Fibroblast of lung (primary cell): ENCODE data around the gene STARD3NL. TPM values are rescaled to one million over a fixed set of nuclear protein-coding genes. Genes with fewer than 3 reads are reported as not detected.
"Not testable (repeated sequence)": the region's sequence is repeated elsewhere in the genome, so short reads cannot be mapped to it uniquely, and the experiment has no call there.

Experiments
- DNase-seq, 2 donors: peaks; one replicate each; pipeline versions ENCODE4 v3.0.0 to v3.0.0-alpha.2; 2010; ENCODE audit warnings: low read depth in 2 of 2
- H2AFZ ChIP-seq: 2 replicates; pipeline ENCODE4 v1.5.1; 2012; ENCODE audit warnings: low read length, control low read depth, inconsistent platforms
- H3K27ac ChIP-seq: 2 replicates; pipeline ENCODE4 v1.5.1; 2011; ENCODE audit warnings: low read length, control low read depth; ENCODE audit not compliant: insufficient read depth
- H3K27me3 ChIP-seq: 2 replicates; pipeline ENCODE4 v1.5.1; 2011; ENCODE audit warnings: mild to moderate bottlenecking, low read length; ENCODE audit not compliant: control insufficient read depth, insufficient read depth
- H3K36me3 ChIP-seq: 2 replicates; pipeline ENCODE4 v1.5.1; 2011; ENCODE audit warnings: low read length; ENCODE audit not compliant: control insufficient read depth, insufficient read depth
- H3K4me1 ChIP-seq: 2 replicates; pipeline ENCODE4 v1.5.1; 2011; ENCODE audit warnings: low read length; ENCODE audit not compliant: control insufficient read depth, insufficient read depth; ENCODE audit errors: extremely low read depth
- H3K4me2 ChIP-seq: 2 replicates; pipeline ENCODE4 v1.5.1; 2011; ENCODE audit warnings: low read length, control low read depth; ENCODE audit not compliant: insufficient read depth; ENCODE audit errors: extremely low read depth
- H3K4me3 ChIP-seq, 4 experiments: fragments of 200-600 bp in 1 of 4; sonication (generic) in 1 of 4; replicated peaks in 1 of 4; 2 replicates each; pipeline ENCODE4 v1.5.1; 2011 to 2016; ENCODE audit warnings: low read length in 4 of 4, low read depth in 3 of 4, mild to moderate bottlenecking in 3 of 4, control low read depth in 2 of 4, inconsistent platforms in 1 of 4, mixed read lengths in 1 of 4; ENCODE audit not compliant: insufficient read depth in 1 of 4; ENCODE audit errors: control extremely low read depth in 1 of 4
- H3K79me2 ChIP-seq: 2 replicates; pipeline ENCODE4 v1.5.1; 2012; ENCODE audit warnings: mild to moderate bottlenecking, low read length, inconsistent platforms; ENCODE audit not compliant: control insufficient read depth, insufficient read depth
- H3K9ac ChIP-seq: 2 replicates; pipeline ENCODE4 v1.5.1; 2011; ENCODE audit warnings: mild to moderate bottlenecking, low read length, control low read depth; ENCODE audit not compliant: insufficient read depth
- H3K9me3 ChIP-seq: 2 replicates; pipeline ENCODE4 v1.5.1; 2012; ENCODE audit warnings: low read depth, low read length; ENCODE audit not compliant: control insufficient read depth, insufficient read depth
- H4K20me1 ChIP-seq: 2 replicates; pipeline ENCODE4 v1.5.1; 2011; ENCODE audit warnings: low read length; ENCODE audit not compliant: control insufficient read depth, insufficient read depth; ENCODE audit errors: extremely low read depth
- CTCF ChIP-seq, 2 donors: IDR thresholded peaks in 1 of 2; conservative IDR thresholded peaks in 1 of 2; 1 replicate in 1 of 2; 2 replicates in 1 of 2; pipeline ENCODE4 v1.5.1; 2011 to 2012; ENCODE audit warnings: low read length in 2 of 2, control low read depth in 1 of 2, inconsistent platforms in 1 of 2, low read depth in 1 of 2, mild to moderate bottlenecking in 1 of 2
- EZH2 ChIP-seq: IDR thresholded peaks from 2 replicates; pipeline ENCODE4 v1.5.1; 2012; ENCODE audit warnings: low read length, control low read depth, mild to moderate bottlenecking; ENCODE audit errors: missing control alignments
- polyA plus RNA-seq, 2 donors: library from polyadenylated mRNA; depleted of rRNA in 1 of 2; stranded (reverse) in 1 of 2; unstranded in 1 of 2; fragments of >200 nt; gene quantifications; 2 replicates each; pipeline ENCODE4 v1.2.1, GENCODE V29; 2011 to 2012; ENCODE audit warnings: missing spikeins in 1 of 2
- total RNA-seq: library from RNA; depleted of rRNA; stranded (reverse); fragments of >200 nt; gene quantifications from 2 replicates; pipeline ENCODE4 v1.2.1, GENCODE V29; 2014

STARD3NL gene
- total and polyA plus RNA-seq, 2 donors (not counting 1 experiment from before 2014, with no cell fraction given): 71.9 to 105 TPM

DNA sequence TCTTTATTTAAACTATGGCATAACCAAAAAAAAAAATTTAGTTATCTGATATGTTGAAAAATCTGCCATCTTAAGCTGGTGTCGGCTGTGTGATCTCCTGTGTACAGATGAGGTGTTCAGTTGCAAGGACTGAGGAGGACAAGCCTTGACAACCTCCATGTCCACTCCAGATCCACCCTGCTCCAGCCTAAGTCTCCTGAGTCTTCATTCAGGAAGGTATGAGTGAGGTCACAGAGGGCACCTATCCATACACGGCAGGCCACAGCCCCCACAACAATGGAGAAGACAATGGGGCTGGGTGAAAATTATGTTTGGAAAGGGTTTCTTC lies 79.3 kb downstream of the STARD3NL start:
- DNase-seq: no peak
- no peaks in the 10 kb centered on the region for H3K79me2 ChIP-seq
- H3K4me3 ChIP-seq: no peak overlapping the region
- H3K36me3 ChIP-seq: no peaks in the 10 kb centered on the region
- no peaks in the 10 kb centered on the region for H3K27me3 ChIP-seq
- no peak overlapping the region for H3K4me2 ChIP-seq
- no peak overlapping the region for H3K27ac ChIP-seq
- H4K20me1 ChIP-seq: no peaks in the 10 kb centered on the region
- H3K9me3 ChIP-seq: no peaks in the 10 kb centered on the region
- no peak for TF ChIP-seq CTCF (conservative IDR thresholded peaks at IDR 0.05 in 1 of 2, IDR thresholded peaks at IDR 0.05 in 1 of 2; ENCODE audit: low read depth in 1 of 2, low read length in 2 of 2)
- no peak for TF ChIP-seq EZH2
- H3K4me1 ChIP-seq: no peaks in the 10 kb centered on the region
- H2AFZ ChIP-seq: no peak overlapping the region
- no peak overlapping the region for H3K9ac ChIP-seq

DNA sequence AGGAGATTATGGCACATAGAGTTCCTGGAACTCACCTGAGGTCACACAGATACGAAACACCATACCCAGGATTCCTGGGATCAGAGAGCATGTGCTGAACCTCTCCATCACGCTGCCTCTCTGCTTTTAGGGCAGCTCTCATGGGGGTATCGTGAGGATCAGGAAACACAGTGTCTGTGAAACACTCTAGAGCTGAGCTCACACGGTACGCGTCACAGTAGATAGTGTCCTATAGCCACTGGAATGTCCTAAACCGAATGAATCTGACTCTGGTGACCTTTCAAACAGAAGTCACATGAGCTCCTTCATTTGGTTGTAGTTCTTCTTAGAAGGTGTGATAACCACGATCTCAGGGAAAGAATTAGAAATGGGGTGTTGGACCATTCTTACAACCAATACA lies 81.1 kb downstream of the STARD3NL start:
- not testable (repeated sequence) for H2AFZ ChIP-seq, H3K79me2 ChIP-seq, DNase-seq, H3K4me1 ChIP-seq, H4K20me1 ChIP-seq, H3K9ac ChIP-seq, H3K36me3 ChIP-seq, H3K27ac ChIP-seq, H3K4me3 ChIP-seq, H3K4me2 ChIP-seq, H3K27me3 ChIP-seq, H3K9me3 ChIP-seq

DNA sequence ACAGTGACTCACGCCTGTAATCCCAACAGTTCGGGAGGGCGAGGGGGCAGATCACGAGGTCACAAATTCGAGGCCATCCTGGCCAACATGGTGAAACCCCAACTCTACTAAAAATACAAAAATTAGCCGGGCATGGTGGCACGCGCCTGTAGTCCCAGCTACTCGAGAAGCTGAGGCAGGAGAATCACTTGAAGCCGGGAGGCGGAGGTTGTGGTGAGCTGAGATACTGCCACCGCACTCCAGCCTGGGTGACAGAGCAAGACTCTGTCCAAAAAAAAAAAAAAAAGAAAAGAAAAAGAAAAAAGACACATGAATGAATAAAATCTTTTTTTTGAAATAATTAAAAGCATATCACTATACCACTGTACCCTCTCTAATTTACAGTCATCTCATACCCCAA lies 83.6 kb downstream of the STARD3NL start:
- H3K4me2 ChIP-seq, H4K20me1 ChIP-seq, H2AFZ ChIP-seq, H3K36me3 ChIP-seq, H3K9me3 ChIP-seq, H3K4me3 ChIP-seq, H3K9ac ChIP-seq, H3K27ac ChIP-seq, DNase-seq, H3K4me1 ChIP-seq, H3K27me3 ChIP-seq, H3K79me2 ChIP-seq: not testable (repeated sequence)

DNA sequence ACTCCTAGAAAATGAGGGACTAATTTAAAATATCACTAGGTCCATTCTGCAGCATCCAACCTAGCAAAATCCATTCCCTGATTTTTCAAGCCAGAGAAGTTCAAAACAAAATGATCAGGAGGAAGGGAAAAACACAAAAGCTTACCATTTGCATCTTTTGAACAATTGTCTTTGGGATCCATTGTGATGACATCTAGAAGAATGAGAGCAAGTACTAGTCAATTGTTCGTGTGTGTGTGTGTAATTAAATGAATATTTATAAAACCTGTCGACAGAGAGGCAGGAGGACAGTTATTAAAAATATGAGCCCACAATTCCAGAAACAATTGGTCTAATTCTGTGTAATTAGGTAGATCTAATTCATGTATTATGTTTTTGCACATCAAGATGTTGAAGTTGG lies 84.0 kb downstream of the STARD3NL start:
- not testable (repeated sequence) for H3K4me3 ChIP-seq, H3K27me3 ChIP-seq, H3K79me2 ChIP-seq, H4K20me1 ChIP-seq, DNase-seq, H3K9me3 ChIP-seq, H2AFZ ChIP-seq, H3K9ac ChIP-seq, H3K27ac ChIP-seq, H3K4me2 ChIP-seq, H3K36me3 ChIP-seq, H3K4me1 ChIP-seq
